Adrenal gland (tissue), 5 donors: ENCODE data around the gene PTH2.

Experiments
- CTCF ChIP-seq, 6 experiments: fragments of 450-650 bp in 4 of 6; fragments of 200-600 bp in 2 of 6; sonication (generic) in 1 of 6; IDR thresholded peaks; 1 replicate in 5 of 6; 2 replicates in 1 of 6; pipeline versions ENCODE4 v1.5.1 to v1.8.0; 2016 to 2021; ENCODE audit warnings: antibody characterized with exemption in 6 of 6, mild to moderate bottlenecking in 2 of 6, moderate library complexity in 1 of 6
- POLR2A ChIP-seq, 2 donors: fragments of 450-650 bp; IDR thresholded peaks; one replicate each; pipeline ENCODE4 v1.6.1; 2017; ENCODE audit warnings: antibody characterized with exemption in 2 of 2, mild to moderate bottlenecking in 2 of 2, moderate library complexity in 1 of 2
- donor health status: DM: no; HTN: no; CAD: no.

- TF ChIP-seq CTCF (IDR thresholded peaks at IDR 0.05), result no peak
- no peak for TF ChIP-seq POLR2A (IDR thresholded peaks at IDR 0.05)
Observed at GRCh38 chr19:49450405-49450804, 27.2 kb upstream of the PTH2 start.
